ENCODE data around the gene GLT6D1. TPM values are rescaled to one million over a fixed set of nuclear protein-coding genes. Genes with fewer than 3 reads are reported as not detected.

GLT6D1 gene
- total RNA-seq, 1 experiment from 2014 or later: not detected

GRCh38 chr9:135601988-135602387, 37.4 kb downstream of the GLT6D1 start:
- in situ Hi-C loops (cut with HindIII; ENCODE audit: low pct_unique_long_range_greater_than_20kb, low sequenced_read_pairs): no loop called here
- no peak for DNase-seq (ENCODE audit: low read depth, low spot score)

- in situ Hi-C loops (cut with HindIII; ENCODE audit: low pct_unique_long_range_greater_than_20kb, low sequenced_read_pairs): no loop called here
- DNase-seq (ENCODE audit: low read depth, low spot score): peak; percentile 92
Measured at GRCh38 chr9:135600296-135600817, 39.0 kb downstream of the GLT6D1 start.

GRCh38 chr9:135596211-135596610, 43.1 kb downstream of the GLT6D1 start:
- in situ Hi-C loops (cut with HindIII; ENCODE audit: low pct_unique_long_range_greater_than_20kb, low sequenced_read_pairs): no loop called here
- DNase-seq (ENCODE audit: low read depth, low spot score): peak; percentile 26

- in situ Hi-C loops (cut with HindIII; ENCODE audit: low pct_unique_long_range_greater_than_20kb, low sequenced_read_pairs): no loop called here
- DNase-seq (ENCODE audit: low read depth, low spot score): no peak
Measured at GRCh38 chr9:135592625-135593024, 46.7 kb downstream of the GLT6D1 start.

DNA sequence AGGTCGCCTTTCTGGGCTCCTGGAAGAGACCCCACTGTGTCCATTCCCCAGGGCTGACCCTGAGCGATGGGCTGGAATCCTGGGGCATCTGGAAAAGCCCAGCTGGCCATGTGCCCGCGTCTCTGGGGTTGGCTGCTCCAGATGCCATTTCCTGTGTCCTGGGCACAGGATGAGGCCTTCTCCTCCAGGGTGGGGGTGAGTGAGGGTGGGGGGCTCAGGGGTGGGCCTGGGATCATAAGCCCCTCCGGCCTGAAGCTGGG, 47.1 kb downstream of the GLT6D1 start:
- in situ Hi-C loops (cut with HindIII; ENCODE audit: low pct_unique_long_range_greater_than_20kb, low sequenced_read_pairs): no loop called here
- no peak for DNase-seq (ENCODE audit: low read depth, low spot score)

DNA sequence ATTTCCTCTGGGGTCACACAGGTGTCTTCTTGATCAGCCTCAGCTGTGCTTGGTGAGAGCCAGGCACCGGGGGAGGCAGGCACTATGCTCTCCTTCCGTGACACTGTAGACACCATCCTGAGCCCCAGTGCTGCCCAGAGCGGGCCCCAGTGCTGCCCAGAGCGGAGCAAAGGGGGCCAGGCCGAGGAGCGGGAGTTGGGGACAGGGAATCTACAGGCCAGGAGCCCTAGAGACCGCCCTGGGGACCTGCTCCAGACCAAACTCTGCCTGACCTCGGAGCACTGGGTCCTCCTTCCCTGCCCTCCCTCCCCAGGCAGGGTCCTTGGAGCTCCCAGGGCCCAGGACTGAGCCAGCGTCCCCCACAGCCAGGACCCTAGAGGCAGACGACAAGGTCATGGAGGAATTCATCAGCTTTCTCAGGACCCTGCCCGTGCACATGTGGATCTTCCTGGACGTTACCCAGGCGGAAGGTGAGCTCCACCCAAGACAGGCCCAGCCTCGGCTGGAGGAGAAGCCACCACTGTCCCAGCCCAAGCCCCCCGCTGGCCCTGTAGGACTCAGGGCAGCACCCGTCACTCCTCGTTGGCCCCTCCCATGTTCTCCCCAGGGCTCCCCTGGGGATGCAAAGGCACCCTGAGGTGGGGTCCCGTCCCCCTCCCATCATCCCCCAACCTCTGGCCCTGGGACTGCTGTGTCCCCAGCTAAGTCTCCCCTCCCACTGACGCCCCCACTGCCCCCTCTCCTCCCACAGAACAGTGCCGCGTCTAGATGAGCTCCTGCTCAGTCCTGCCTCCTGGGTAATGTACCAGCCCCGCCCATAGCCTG, 47.6 kb downstream of the GLT6D1 start:
- in situ Hi-C loops (cut with HindIII; ENCODE audit: low pct_unique_long_range_greater_than_20kb, low sequenced_read_pairs): no loop called here
- DNase-seq (ENCODE audit: low read depth, low spot score): no peak

DNA sequence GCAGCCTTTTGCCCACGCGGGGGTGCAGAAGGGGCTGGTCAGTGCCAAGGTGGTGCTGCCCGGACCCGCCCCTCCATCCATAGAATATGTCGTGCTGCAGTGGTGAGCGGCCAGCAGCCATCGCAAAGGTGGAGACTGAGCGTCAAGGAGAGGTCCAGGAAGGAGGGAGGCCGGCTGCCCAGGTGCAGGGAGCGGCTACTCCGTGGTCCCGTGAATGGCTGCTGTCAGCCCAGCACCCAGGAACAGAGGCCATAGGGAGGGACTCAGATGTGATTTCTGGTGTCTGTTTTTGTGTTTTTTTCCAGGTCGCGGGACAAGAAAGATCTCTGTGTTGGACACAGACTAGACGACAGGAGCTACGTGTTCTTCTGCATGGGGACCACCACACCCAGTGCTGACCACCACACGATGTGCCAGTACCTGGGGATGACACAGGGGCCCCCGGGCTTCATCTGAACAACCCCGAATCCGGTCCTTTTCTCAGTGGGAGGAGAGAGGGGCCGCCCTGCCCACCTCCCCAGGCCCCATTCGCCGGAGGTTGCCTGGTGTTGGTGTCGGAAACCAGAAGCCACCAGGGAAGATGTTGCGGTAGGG, 48.8 kb downstream of the GLT6D1 start:
- in situ Hi-C loops (cut with HindIII; ENCODE audit: low pct_unique_long_range_greater_than_20kb, low sequenced_read_pairs): no loop called here

GRCh38 chr9:135589596-135590485, 49.5 kb downstream of the GLT6D1 start:
- in situ Hi-C loops (cut with HindIII; ENCODE audit: low pct_unique_long_range_greater_than_20kb, low sequenced_read_pairs): no loop called here
- DNase-seq (ENCODE audit: low read depth, low spot score): no peak

More for the DNA sequence above, 48.8 kb downstream of the GLT6D1 start:
- DNase-seq (ENCODE audit: low read depth, low spot score): no peak

GRCh38 chr9:135588886-135589595, 50.3 kb downstream of the GLT6D1 start:
- in situ Hi-C loops (cut with HindIII; ENCODE audit: low pct_unique_long_range_greater_than_20kb, low sequenced_read_pairs): no loop called here
- DNase-seq (ENCODE audit: low read depth, low spot score): no peak

- DNase-seq (ENCODE audit: low read depth, low spot score): no peak
- in situ Hi-C loops (cut with HindIII; ENCODE audit: low pct_unique_long_range_greater_than_20kb, low sequenced_read_pairs): no loop called here
Measured at GRCh38 chr9:135588371-135588770, 51.0 kb downstream of the GLT6D1 start.

DNA sequence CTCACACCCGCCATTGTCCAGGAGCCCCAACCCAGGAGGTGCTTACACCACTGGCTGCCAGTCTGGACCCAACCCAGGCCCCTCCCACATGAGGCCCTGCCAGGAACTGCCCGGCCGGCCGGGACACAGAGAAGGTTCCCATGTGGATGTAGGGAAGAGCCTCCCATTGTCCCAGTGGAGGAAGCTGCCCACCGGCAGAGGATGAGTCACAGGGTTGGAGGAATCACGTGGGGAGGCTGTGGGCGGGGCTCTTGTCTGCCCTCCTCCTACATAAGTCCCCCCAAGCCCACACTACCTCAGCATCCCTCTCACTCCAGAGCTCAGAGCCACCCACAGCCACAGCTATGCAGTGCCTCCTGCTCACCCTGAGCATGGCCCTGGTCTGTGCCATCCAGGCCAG, 51.7 kb downstream of the GLT6D1 start:
- DNase-seq (ENCODE audit: low read depth, low spot score): no peak
- in situ Hi-C loops (cut with HindIII; ENCODE audit: low pct_unique_long_range_greater_than_20kb, low sequenced_read_pairs): no loop called here

DNA sequence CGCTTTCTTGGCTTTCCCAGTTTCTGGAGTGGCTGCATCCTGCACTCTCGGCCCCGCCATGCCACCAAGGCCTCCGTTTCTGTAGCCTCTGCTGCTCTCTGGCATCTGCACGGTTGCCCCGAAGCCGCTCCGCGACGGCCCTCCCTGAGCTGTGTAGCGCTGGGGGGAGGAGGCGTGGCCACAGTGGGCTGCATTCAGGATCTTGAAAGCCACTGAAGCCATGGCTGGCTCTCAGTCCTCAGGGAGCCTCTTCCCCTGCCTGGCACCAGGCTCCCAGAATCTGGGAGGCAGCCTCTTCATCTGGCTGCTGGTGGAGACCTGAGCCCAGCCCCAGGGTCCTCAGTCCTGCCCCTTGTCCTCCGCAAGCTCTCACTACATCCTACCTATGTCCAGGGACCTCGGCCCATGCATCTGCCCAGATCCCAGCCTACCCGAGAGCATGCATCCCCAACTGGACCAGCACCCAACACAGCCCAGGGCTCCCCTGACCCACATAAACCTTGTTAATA, 52.7 kb downstream of the GLT6D1 start:
- in situ Hi-C loops (cut with HindIII; ENCODE audit: low pct_unique_long_range_greater_than_20kb, low sequenced_read_pairs): no loop called here
- DNase-seq (ENCODE audit: low read depth, low spot score): no peak

DNA sequence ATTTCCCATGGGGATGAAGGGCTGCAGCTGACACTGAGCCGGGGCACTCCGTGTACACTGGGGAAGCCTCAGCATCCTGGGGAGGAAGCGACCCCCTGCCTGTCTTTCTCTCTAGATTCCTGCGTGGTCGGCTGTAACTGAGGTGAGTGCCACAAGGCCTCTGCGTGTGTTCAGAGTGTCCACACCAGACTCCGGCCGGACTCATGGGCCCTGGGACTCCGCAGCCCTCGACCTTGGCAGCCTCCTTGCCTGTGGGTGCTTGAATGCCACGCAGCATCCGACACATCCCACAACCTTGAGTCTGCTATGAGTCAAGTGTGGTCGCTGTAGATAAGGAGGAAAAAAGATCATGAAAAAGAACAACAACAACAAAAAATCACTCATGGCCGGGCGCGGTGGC, 54.4 kb downstream of the GLT6D1 start:
- no peak for DNase-seq (ENCODE audit: low read depth, low spot score)
- in situ Hi-C loops (cut with HindIII; ENCODE audit: low pct_unique_long_range_greater_than_20kb, low sequenced_read_pairs): no loop called here

DNA sequence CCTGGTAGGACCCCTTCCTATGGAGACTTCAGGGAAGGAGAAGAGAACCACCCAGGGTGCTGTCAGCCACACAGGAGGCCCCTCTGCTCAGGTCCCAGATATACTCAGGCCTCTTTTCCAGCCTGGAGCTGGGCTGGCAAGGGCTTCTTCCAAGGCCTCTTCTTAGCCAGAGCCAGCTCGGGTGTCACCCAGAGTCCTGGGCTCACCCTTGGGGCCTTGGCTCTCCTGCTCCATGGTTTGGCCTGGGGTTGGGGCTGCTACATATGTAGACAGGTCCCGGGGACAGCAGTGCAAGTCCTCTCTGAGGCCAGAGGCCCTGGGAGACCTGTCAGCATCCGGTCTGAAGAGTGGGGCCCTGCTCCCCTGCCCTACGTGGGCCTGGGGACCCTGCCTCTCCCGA, 55.0 kb downstream of the GLT6D1 start:
- in situ Hi-C loops (cut with HindIII; ENCODE audit: low pct_unique_long_range_greater_than_20kb, low sequenced_read_pairs): no loop called here
- DNase-seq (ENCODE audit: low read depth, low spot score): no peak

- in situ Hi-C loops (cut with HindIII; ENCODE audit: low pct_unique_long_range_greater_than_20kb, low sequenced_read_pairs): no loop called here
- no peak for DNase-seq (ENCODE audit: low read depth, low spot score)
Measured at GRCh38 chr9:135583688-135584011, 55.7 kb downstream of the GLT6D1 start.

GRCh38 chr9:135582966-135583687, 56.2 kb downstream of the GLT6D1 start:
- DNase-seq (ENCODE audit: low read depth, low spot score): no peak
- in situ Hi-C loops (cut with HindIII; ENCODE audit: low pct_unique_long_range_greater_than_20kb, low sequenced_read_pairs): no loop called here

GRCh38 chr9:135582541-135582940, 56.8 kb downstream of the GLT6D1 start:
- no peak for DNase-seq (ENCODE audit: low read depth, low spot score)
- in situ Hi-C loops (cut with HindIII; ENCODE audit: low pct_unique_long_range_greater_than_20kb, low sequenced_read_pairs): no loop called here

All from SK-MEL-5 (cell line).